ENCODE measurements around the gene LYST.

DNA sequence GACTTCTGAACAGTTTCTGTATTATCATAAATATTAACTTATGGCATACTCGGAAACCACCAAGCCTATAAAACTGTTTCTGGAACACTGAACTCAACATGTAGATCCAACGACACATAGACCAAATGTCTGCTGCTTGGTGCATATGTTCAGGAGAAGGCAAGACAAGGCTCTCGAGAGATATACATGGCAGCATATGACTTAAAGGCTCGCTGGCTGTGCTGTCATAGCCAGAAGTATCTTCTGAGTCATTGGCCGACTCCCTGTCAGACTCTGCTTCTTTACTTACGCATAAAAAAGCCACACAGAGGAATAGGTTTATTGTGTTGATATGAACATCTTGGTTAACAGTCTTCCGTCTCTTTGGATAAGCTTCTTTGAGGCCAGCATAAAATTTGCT, 60.6 kb downstream of the LYST start:
- TF ChIP-seq POLR2A (IDR thresholded peaks at IDR 0.05; ENCODE audit: low read depth, low read length) (no peak), EZH2 (IDR thresholded peaks at IDR 0.05; ENCODE audit: borderline replicate concordance, control insufficient read depth, low read depth, low read length) (no peak), TAF1 (IDR thresholded peaks at IDR 0.05; ENCODE audit: borderline replicate concordance, low read depth, low read length) (no peak), ETV6 (conservative IDR thresholded peaks at IDR 0.05 in 1 of 2, IDR thresholded peaks at IDR 0.05 in 1 of 2; ENCODE audit: borderline replicate concordance in 1 of 2, low read depth in 1 of 2) (no peak), MXI1 (IDR thresholded peaks at IDR 0.05; ENCODE audit: low read depth, low read length) (no peak), RUNX3 (IDR thresholded peaks at IDR 0.05; ENCODE audit: low read length) (no peak), FOXK2 (IDR thresholded peaks at IDR 0.05) (no peak), CHD1 (IDR thresholded peaks at IDR 0.05; ENCODE audit: low read depth, low read length) (no peak), HCFC1 (IDR thresholded peaks at IDR 0.05; ENCODE audit: low read length) (no peak)
- TF ChIP-seq, protein P1, sequence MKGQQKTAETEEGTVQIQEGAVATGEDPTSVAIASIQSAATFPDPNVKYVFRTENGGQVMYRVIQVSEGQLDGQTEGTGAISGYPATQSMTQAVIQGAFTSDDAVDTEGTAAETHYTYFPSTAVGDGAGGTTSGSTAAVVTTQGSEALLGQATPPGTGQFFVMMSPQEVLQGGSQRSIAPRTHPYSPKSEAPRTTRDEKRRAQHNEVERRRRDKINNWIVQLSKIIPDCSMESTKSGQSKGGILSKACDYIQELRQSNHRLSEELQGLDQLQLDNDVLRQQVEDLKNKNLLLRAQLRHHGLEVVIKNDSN (IDR thresholded peaks at IDR 0.05; ENCODE audit: borderline replicate concordance, extremely low read length, insufficient read depth, low read depth, low read length): no peak
- TF ChIP-seq, protein P2, sequence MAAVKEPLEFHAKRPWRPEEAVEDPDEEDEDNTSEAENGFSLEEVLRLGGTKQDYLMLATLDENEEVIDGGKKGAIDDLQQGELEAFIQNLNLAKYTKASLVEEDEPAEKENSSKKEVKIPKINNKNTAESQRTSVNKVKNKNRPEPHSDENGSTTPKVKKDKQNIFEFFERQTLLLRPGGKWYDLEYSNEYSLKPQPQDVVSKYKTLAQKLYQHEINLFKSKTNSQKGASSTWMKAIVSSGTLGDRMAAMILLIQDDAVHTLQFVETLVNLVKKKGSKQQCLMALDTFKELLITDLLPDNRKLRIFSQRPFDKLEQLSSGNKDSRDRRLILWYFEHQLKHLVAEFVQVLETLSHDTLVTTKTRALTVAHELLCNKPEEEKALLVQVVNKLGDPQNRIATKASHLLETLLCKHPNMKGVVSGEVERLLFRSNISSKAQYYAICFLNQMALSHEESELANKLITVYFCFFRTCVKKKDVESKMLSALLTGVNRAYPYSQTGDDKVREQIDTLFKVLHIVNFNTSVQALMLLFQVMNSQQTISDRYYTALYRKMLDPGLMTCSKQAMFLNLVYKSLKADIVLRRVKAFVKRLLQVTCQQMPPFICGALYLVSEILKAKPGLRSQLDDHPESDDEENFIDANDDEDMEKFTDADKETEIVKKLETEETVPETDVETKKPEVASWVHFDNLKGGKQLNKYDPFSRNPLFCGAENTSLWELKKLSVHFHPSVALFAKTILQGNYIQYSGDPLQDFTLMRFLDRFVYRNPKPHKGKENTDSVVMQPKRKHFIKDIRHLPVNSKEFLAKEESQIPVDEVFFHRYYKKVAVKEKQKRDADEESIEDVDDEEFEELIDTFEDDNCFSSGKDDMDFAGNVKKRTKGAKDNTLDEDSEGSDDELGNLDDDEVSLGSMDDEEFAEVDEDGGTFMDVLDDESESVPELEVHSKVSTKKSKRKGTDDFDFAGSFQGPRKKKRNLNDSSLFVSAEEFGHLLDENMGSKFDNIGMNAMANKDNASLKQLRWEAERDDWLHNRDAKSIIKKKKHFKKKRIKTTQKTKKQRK (IDR thresholded peaks at IDR 0.05; ENCODE audit: low read depth, low read length): no peak
- TF ChIP-seq, protein P3, sequence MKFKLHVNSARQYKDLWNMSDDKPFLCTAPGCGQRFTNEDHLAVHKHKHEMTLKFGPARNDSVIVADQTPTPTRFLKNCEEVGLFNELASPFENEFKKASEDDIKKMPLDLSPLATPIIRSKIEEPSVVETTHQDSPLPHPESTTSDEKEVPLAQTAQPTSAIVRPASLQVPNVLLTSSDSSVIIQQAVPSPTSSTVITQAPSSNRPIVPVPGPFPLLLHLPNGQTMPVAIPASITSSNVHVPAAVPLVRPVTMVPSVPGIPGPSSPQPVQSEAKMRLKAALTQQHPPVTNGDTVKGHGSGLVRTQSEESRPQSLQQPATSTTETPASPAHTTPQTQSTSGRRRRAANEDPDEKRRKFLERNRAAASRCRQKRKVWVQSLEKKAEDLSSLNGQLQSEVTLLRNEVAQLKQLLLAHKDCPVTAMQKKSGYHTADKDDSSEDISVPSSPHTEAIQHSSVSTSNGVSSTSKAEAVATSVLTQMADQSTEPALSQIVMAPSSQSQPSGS (IDR thresholded peaks at IDR 0.05; ENCODE audit: low read length): no peak
